HepG2 (cell line): Measurements from ENCODE around the gene COA5.

ENCODE experiments used
- EED ChIP-seq: sonication (generic); formaldehyde crosslinking; IDR thresholded peaks from 2 replicates; pipeline ENCODE4 v1.5.0; 2020; ENCODE audit warnings: mild to moderate bottlenecking, missing genetic modification reagents
- EZH2 ChIP-seq: conservative IDR thresholded peaks from 2 replicates; pipeline ENCODE4 v1.6.1; 2012; ENCODE audit warnings: mild to moderate bottlenecking, low read depth, low read length, moderate library complexity
- HNRNPLL ChIP-seq: fragments of 200-400 bp; formaldehyde crosslinking; IDR thresholded peaks from 2 replicates; pipeline ENCODE4 v1.6.1; 2017; ENCODE audit warnings: mild to moderate bottlenecking, low read depth, low read length; ENCODE audit not compliant: poor library complexity, severe bottlenecking
- MAFK ChIP-seq, 2 experiments: IDR thresholded peaks in 1 of 2; conservative IDR thresholded peaks in 1 of 2; 2 replicates each; pipeline ENCODE4 v1.6.1; 2011; ENCODE audit warnings: improper control_type of control experiment in 2 of 2, low read length in 2 of 2
- MLX ChIP-seq: IDR thresholded peaks from 2 replicates; pipeline ENCODE4 v1.6.1; 2016
- NFYB ChIP-seq: sonication (generic); formaldehyde crosslinking; IDR thresholded peaks from 2 replicates; pipeline ENCODE4 v1.4.0; 2020; ENCODE audit warnings: missing genetic modification reagents
- POGZ ChIP-seq: sonication (generic); formaldehyde crosslinking; IDR thresholded peaks from 2 replicates; pipeline ENCODE4 v1.4.0; 2020; ENCODE audit warnings: mild to moderate bottlenecking, missing genetic modification reagents
- POLR2A ChIP-seq, 2 experiments: IDR thresholded peaks; 2 replicates each; pipeline ENCODE4 v1.6.1; 2011; ENCODE audit warnings: low read depth in 2 of 2, low read length in 2 of 2, mild to moderate bottlenecking in 1 of 2, moderate library complexity in 1 of 2; ENCODE audit not compliant: insufficient read depth in 1 of 2
- RBM39 ChIP-seq: fragments of 200-400 bp; formaldehyde crosslinking; IDR thresholded peaks from one replicate; pipeline ENCODE4 v1.6.1; 2018; ENCODE audit warnings: antibody characterized with exemption, mild to moderate bottlenecking, low read depth, low read length; ENCODE audit not compliant: poor library complexity, severe bottlenecking
- RELA ChIP-seq: sonication (generic); formaldehyde crosslinking; IDR thresholded peaks from 2 replicates; pipeline ENCODE4 v1.4.0; 2020; ENCODE audit warnings: missing genetic modification reagents
- RERE ChIP-seq: IDR thresholded peaks from 2 replicates; pipeline ENCODE4 v1.6.1; 2016; ENCODE audit warnings: low read depth, missing genetic modification reagents, missing compliant biosample characterization
- SMC3 ChIP-seq: IDR thresholded peaks from 2 replicates; pipeline ENCODE4 v1.6.1; 2011; ENCODE audit warnings: low read length, improper control_type of control experiment
- ZNF335 ChIP-seq: sonication (generic); formaldehyde crosslinking; IDR thresholded peaks from 2 replicates; pipeline ENCODE4 v1.4.0; 2020; ENCODE audit warnings: missing genetic modification reagents
- ZNF737 ChIP-seq: sonication (generic); formaldehyde crosslinking; IDR thresholded peaks from 2 replicates; pipeline ENCODE4 v1.5.0; 2020; ENCODE audit warnings: missing genetic modification reagents, mild to moderate bottlenecking, borderline replicate concordance

GRCh38 chr2:98583276-98583675, 25.0 kb downstream of the COA5 start:
- TF ChIP-seq MLX (CRISPR knock-in tag) (no peak), EZH2 (no peak), RELA (CRISPR knock-in tag) (no peak), RERE (CRISPR knock-in tag) (no peak), POGZ (CRISPR knock-in tag) (no peak), ZNF335 (CRISPR knock-in tag) (no peak), SMC3 (no peak), ZNF737 (CRISPR knock-in tag) (no peak), POLR2A (IDR thresholded peaks at IDR 0.05; ENCODE audit: insufficient read depth in 1 of 2, low read depth in 2 of 2, low read length in 2 of 2) (no peak), MAFK (conservative IDR thresholded peaks at IDR 0.05 in 1 of 2, IDR thresholded peaks at IDR 0.05 in 1 of 2; ENCODE audit: low read length in 2 of 2) (no peak), EED (no peak), HNRNPLL (no peak), NFYB (CRISPR knock-in tag) (no peak), RBM39 (no peak)
